ENCODE results near the gene JMJD1C. TPM values are rescaled to one million over a fixed set of nuclear protein-coding genes. Genes with fewer than 3 reads are reported as not detected.
"Not testable (repeated sequence)": the region's sequence is repeated elsewhere in the genome, so short reads cannot be mapped to it uniquely, and the experiment has no call there.

The JMJD1C gene
- total RNA-seq, 2 donors from 2014 or later, result 91.8 to 103 TPM

- no peak for TF ChIP-seq CTCF (IDR thresholded peaks at IDR 0.05)
- H3K27me3 ChIP-seq, result no peaks in the 10 kb centered on the region
- no peak for DNase-seq
- H3K4me1 ChIP-seq, result peaks cover 7% of the 10 kb centered on the region
- no peaks in the 10 kb centered on the region for H3K9me3 ChIP-seq
- H3K36me3 ChIP-seq (replicated peaks in 1 of 2; ENCODE audit: insufficient read depth in 1 of 2, low read depth in 2 of 2), result no peaks in the 10 kb centered on the region
- no peak for ATAC-seq
- intact Hi-C loops (cut with DNase I), result no loop called here
- WGBS, 2 donors, result 86 to 95% methylated on average over 1 of the region's 1 CpG
- H3K4me3 ChIP-seq, result no peak overlapping the region
- H3K27ac ChIP-seq, result no peak overlapping the region
Measured at GRCh38 chr10:63383141-63383540, 82.6 kb downstream of the JMJD1C start.

- no peaks in the 10 kb centered on the region for H3K27me3 ChIP-seq
- no peaks in the 10 kb centered on the region for H3K36me3 ChIP-seq (replicated peaks in 1 of 2; ENCODE audit: insufficient read depth in 1 of 2, low read depth in 2 of 2)
- H3K4me1 ChIP-seq, result peaks cover 7% of the 10 kb centered on the region
- WGBS, 2 donors, result 78 to 88% methylated on average over 4 of the region's 4 CpGs
- DNase-seq, result no peak
- TF ChIP-seq CTCF (IDR thresholded peaks at IDR 0.05) (no peak), POLR2A (IDR thresholded peaks at IDR 0.05) (no peak)
- H3K9me3 ChIP-seq, result no peaks in the 10 kb centered on the region
- H3K27ac ChIP-seq, result no peak overlapping the region
- ATAC-seq, result no peak
- intact Hi-C loops (cut with DNase I), result no loop called here
- H3K4me3 ChIP-seq, result no peak overlapping the region
Measured at GRCh38 chr10:63382066-63382465, 83.7 kb downstream of the JMJD1C start.

GRCh38 chr10:63377305-63377661 is 88.5 kb downstream of the JMJD1C start:
- H3K4me1 ChIP-seq; H3K27ac ChIP-seq; H3K9me3 ChIP-seq; H3K4me3 ChIP-seq; intact Hi-C loops (cut with DNase I); ATAC-seq; H3K27me3 ChIP-seq; H3K36me3 ChIP-seq (replicated peaks in 1 of 2; ENCODE audit: insufficient read depth in 1 of 2, low read depth in 2 of 2); DNase-seq: not testable (repeated sequence)
- 93 to 94% methylated on average over 6 of the region's 6 CpGs for WGBS, 2 donors

GRCh38 chr10:63376560-63377304 is 89.0 kb downstream of the JMJD1C start:
- no peak overlapping the region for H3K4me3 ChIP-seq
- H3K27ac ChIP-seq, result no peak overlapping the region
- 87 to 90% methylated on average over 4 of the region's 4 CpGs for WGBS, 2 donors
- H3K36me3 ChIP-seq (replicated peaks in 1 of 2; ENCODE audit: insufficient read depth in 1 of 2, low read depth in 2 of 2), result no peaks in the 10 kb centered on the region
- no peaks in the 10 kb centered on the region for H3K4me1 ChIP-seq
- TF ChIP-seq POLR2A (IDR thresholded peaks at IDR 0.05) (no peak), CTCF (IDR thresholded peaks at IDR 0.05) (no peak)
- H3K27me3 ChIP-seq, result no peaks in the 10 kb centered on the region
- no peak for ATAC-seq
- intact Hi-C loops (cut with DNase I), result no loop called here
- DNase-seq, result no peak
- no peaks in the 10 kb centered on the region for H3K9me3 ChIP-seq

- ATAC-seq (no peak), DNase-seq (no peak)
- Histone ChIP-seq H3K4me1 (no peaks in the 10 kb centered on the region), H3K4me3 (no peak overlapping the region), H3K36me3 (replicated peaks in 1 of 2; ENCODE audit: insufficient read depth in 1 of 2, low read depth in 2 of 2) (no peaks in the 10 kb centered on the region), H3K27me3 (no peaks in the 10 kb centered on the region), H3K27ac (no peak overlapping the region), H3K9me3 (no peaks in the 10 kb centered on the region)
- intact Hi-C loops (cut with DNase I), result no loop called here
- TF ChIP-seq CTCF (IDR thresholded peaks at IDR 0.05), result no peak
- no peak for TF ChIP-seq POLR2A (IDR thresholded peaks at IDR 0.05)
- WGBS, 2 donors, result 87 to 90% methylated on average over 2 of the region's 2 CpGs
Measured at GRCh38 chr10:63375859-63376258, 89.9 kb downstream of the JMJD1C start.
